Spleen (tissue), 7 donors: Measurements from ENCODE around the gene EXOSC5.

Source experiments
- POLR2AphosphoS5 ChIP-seq, 3 donors: sonication (generic); formaldehyde crosslinking; IDR thresholded peaks; one replicate each; pipeline ENCODE4 v1.5.1; 2017; ENCODE audit warnings: antibody characterized with exemption in 3 of 3
- TF ChIP-seq, protein P1 (sequence below), 11 experiments: fragments of 200-600 bp in 7 of 11; fragments of 450-650 bp in 4 of 11; sonication (generic) in 4 of 11; IDR thresholded peaks in 8 of 11; conservative IDR thresholded peaks in 3 of 11; 1 replicate in 7 of 11; 2 replicates in 4 of 11; pipeline versions ENCODE4 v1.4.0 to v1.8.0; 2016 to 2021; ENCODE audit warnings: antibody characterized with exemption in 11 of 11, inconsistent platforms in 4 of 11, mild to moderate bottlenecking in 1 of 11
- donor health status: DM: no; HTN: no; CAD: no; lungs with moderate emphysema.
- donor health status: DM: no; HTN: no; CAD: no.
- donor health status: DM: no; HTN: no; CAD: no.

DNA sequence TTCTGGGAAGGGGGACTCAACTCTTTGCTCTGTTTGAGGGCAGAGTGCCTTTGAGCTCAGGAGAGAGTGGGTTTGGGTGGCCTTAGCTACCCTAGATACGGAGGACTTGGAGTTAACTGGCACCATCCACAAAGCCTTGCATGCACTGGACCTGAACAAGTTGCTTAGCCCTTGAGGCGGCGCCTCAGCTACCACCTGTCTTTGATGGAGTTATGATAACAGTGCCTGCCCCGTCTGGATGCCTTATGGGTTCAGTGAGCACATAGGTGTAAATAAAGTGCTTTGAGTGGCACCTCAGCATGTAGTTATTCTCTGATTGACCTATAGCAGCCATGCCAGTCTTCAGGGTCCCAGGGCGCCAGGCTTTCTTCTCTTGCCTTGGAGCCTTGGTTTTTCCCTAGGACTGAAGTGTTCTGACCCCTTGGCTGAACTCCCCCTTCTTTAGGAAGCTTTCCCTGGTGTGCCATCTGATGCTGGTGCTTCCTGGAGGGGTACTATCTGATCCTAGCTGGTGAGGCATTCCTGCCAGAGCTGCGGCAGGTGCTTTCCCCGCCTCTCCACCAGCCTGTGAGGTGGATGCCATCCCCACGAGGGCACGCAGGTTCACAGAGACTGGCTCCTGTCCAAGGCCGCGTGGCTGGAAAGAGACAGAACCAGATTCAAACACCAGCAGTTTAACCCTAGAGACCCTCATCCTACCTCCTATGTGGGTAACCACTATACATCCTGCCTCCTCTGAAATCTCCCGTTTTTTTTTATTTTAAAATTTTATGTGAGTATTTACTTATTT lies 6.2 kb upstream of the EXOSC5 start:
- TF ChIP-seq, protein P1, sequence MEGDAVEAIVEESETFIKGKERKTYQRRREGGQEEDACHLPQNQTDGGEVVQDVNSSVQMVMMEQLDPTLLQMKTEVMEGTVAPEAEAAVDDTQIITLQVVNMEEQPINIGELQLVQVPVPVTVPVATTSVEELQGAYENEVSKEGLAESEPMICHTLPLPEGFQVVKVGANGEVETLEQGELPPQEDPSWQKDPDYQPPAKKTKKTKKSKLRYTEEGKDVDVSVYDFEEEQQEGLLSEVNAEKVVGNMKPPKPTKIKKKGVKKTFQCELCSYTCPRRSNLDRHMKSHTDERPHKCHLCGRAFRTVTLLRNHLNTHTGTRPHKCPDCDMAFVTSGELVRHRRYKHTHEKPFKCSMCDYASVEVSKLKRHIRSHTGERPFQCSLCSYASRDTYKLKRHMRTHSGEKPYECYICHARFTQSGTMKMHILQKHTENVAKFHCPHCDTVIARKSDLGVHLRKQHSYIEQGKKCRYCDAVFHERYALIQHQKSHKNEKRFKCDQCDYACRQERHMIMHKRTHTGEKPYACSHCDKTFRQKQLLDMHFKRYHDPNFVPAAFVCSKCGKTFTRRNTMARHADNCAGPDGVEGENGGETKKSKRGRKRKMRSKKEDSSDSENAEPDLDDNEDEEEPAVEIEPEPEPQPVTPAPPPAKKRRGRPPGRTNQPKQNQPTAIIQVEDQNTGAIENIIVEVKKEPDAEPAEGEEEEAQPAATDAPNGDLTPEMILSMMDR (IDR thresholded peaks at IDR 0.05 in 8 of 11, conservative IDR thresholded peaks at IDR 0.05 in 3 of 11): no peak
- TF ChIP-seq POLR2AphosphoS5 (IDR thresholded peaks at IDR 0.05): no peak
